ENCODE results near the gene COL5A2.

Gene COL5A2

GRCh38 chr2:189091253-189091652, 88.3 kb downstream of the COL5A2 start:
- DNase-seq: no peak

- DNase-seq: no peak
Measured at GRCh38 chr2:189088591-189089205, 90.9 kb downstream of the COL5A2 start.

- no peak for DNase-seq
Measured at GRCh38 chr2:189086710-189087109, 92.9 kb downstream of the COL5A2 start.

- no peak for DNase-seq
Measured at GRCh38 chr2:189086250-189086649, 93.3 kb downstream of the COL5A2 start.

GRCh38 chr2:189083606-189084005, 96.0 kb downstream of the COL5A2 start:
- DNase-seq: no peak

GRCh38 chr2:189083106-189083505, 96.5 kb downstream of the COL5A2 start:
- DNase-seq: no peak

- no peak for DNase-seq
Measured at GRCh38 chr2:189082376-189082975, 97.1 kb downstream of the COL5A2 start.

GRCh38 chr2:189076572-189076971, 103.0 kb downstream of the COL5A2 start:
- DNase-seq: no peak

- DNase-seq: no peak
Measured at GRCh38 chr2:189076120-189076519, 103.4 kb downstream of the COL5A2 start.

GRCh38 chr2:189074506-189074905, 105.1 kb downstream of the COL5A2 start:
- DNase-seq: no peak

- no peak for DNase-seq
Measured at GRCh38 chr2:189072036-189072435, 107.5 kb downstream of the COL5A2 start.

GRCh38 chr2:189069855-189070619, 109.5 kb downstream of the COL5A2 start:
- DNase-seq: no peak

- DNase-seq: no peak
Measured at GRCh38 chr2:189066037-189066436, 113.5 kb downstream of the COL5A2 start.

- no peak for DNase-seq
Measured at GRCh38 chr2:189060096-189060642, 119.4 kb downstream of the COL5A2 start.

GRCh38 chr2:189057316-189057715, 122.2 kb downstream of the COL5A2 start:
- DNase-seq: no peak

- no peak for DNase-seq
Measured at GRCh38 chr2:189056200-189057106, 123.1 kb downstream of the COL5A2 start.

- DNase-seq: no peak
Measured at GRCh38 chr2:189050165-189050712, 129.3 kb downstream of the COL5A2 start.

- no peak for DNase-seq
Measured at GRCh38 chr2:189049709-189050164, 129.8 kb downstream of the COL5A2 start.

- no peak for DNase-seq
Measured at GRCh38 chr2:189048189-189048588, 131.4 kb downstream of the COL5A2 start.

GRCh38 chr2:189047171-189047888, 132.2 kb downstream of the COL5A2 start:
- no peak for DNase-seq

GRCh38 chr2:189046320-189046719, 133.2 kb downstream of the COL5A2 start:
- DNase-seq: no peak

- no peak for DNase-seq
Measured at GRCh38 chr2:189045836-189046235, 133.7 kb downstream of the COL5A2 start.

All from NCI-H510A (cell line).